NCI-H510A treated with DMSO at 0.1 percent for 48 hours (cell line): ENCODE results near the gene RAB3C.
"Not testable (repeated sequence)": the region's sequence is repeated elsewhere in the genome, so short reads cannot be mapped to it uniquely, and the experiment has no call there.

Source experiments
- DNase-seq: peaks from one replicate; lab custom pipeline; 2025; lab: John Stamatoyannopoulos, UW

Gene RAB3C

GRCh38 chr5:58602889-58603288, 20.0 kb downstream of the RAB3C start:
- not testable (repeated sequence) for DNase-seq

GRCh38 chr5:58606064-58606463, 23.2 kb downstream of the RAB3C start:
- DNase-seq = no peak

GRCh38 chr5:58615972-58616371, 33.1 kb downstream of the RAB3C start:
- DNase-seq = no peak

DNA sequence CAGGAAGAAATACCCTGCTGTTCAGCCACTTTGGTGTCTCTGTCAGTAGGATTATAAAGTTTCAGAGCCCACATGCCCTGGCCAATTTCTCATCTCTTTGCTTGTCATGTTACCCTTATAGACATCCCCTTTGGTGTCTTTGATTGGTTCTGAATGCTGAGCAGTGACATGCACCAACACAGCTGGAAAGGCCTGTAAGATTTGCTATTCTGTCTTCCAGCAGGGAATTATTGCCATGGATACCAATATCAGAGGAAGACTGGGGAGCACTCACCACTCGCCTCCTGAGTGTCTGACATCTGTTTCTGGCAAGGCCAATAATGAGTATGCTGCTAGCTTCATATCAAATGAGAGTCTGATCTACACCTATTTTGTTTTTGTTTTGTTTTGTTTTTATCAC, 34.4 kb downstream of the RAB3C start:
- DNase-seq = no peak

DNA sequence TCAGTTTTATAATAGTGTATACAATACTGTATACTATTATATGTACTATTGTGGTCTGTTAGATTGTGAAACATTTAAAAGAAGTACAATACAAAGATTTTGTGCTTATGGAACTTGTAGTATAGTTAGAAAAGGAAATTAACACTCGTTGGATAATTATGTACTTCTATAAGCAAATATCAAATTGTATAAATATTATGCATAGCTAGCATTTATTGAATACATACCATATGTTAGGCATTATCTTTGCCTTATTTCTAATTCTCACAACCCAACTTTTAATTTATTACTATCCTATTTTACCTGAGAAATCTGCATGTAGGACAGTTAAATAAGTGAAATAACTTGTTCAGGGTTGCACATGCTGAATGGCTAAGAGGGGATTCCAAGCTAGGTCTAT, 37.5 kb downstream of the RAB3C start:
- DNase-seq = no peak

DNA sequence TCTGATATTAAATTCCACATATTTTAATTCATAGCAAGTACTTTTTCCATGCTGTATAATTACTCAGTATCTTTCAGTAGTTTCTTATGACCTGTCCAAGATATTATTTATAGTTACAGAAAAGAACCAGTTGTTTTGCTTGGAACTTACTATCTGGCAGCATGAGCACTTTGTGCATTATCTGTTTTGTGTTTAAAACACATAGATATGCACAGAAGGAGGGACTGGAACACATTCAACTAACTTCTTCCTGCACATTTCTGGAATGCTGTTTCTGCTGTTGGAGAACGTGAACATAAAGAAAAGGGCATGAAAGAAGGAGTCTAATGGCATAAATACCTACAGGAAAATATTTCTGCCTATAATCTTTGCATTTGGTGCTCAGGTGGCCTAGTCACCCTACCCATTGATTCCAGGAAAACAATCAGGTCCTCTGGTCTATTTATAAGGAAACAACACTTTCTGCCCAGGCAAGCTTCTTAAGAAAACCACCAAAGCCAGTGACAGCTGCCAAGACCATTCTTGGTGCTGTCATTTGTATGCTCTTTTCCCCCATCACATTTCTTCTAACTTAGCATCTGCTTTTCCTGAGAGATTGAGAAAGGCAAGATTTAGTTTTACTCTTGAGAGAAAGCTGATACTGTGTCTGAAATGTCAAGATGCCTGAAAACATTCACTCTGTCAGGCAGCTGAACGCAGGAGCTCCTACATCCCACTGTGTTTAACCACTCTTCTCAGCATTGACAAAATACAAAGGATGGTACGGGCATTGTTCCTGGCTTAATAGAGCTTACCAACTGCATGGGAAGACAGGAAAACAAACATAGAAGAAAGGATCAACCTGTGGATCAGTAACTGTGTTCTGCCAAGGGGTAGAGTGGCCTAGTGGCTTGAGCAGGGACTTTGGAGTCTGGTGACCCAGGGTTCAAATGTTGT, 40.3 kb downstream of the RAB3C start:
- no peak for DNase-seq

- no peak for DNase-seq
These were observed 45.8 kb downstream of the RAB3C start for GRCh38 chr5:58628626-58629025.

- DNase-seq = no peak
These were observed 46.6 kb downstream of the RAB3C start for GRCh38 chr5:58629271-58630159.

DNA sequence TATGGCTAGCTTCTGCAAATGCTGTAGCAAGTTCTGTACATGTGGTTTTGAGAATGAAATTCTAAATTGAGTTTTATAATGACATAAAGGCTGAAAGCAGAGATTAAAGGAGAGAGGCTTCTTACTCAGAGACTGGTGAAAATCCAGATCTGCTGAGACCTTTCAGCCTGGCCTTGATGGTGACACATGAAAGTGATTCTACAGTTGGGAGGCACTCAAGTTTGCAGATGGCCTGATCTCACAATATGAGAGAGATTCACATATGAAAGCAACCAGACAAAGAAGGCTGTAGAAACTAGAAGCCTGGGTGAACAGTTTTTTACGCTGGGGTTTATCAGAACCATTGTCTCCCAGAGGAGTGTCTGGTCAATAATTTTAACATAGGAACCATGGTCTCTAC, 49.0 kb downstream of the RAB3C start:
- DNase-seq = no peak

GRCh38 chr5:58635416-58635815, 52.5 kb downstream of the RAB3C start:
- DNase-seq = no peak

DNA sequence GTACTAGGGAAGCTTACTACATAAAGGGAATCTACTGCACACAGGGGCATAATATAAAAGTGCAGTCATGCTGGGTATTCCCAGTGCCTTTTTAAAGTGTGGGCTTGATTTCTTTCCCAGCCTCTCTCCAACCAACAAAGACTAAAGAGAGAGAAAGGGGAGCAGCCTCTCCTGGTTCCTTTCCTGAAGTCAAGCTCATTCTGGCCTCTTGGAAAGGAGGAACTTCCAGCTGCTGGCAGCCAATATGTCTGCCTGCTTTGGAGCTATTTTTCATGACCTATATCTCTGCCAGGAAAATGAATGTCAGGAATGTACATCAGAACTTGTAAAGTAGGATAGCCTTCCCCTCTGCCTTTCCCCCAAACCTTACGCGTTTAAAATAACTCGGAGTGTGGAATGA, 57.1 kb downstream of the RAB3C start:
- no peak for DNase-seq

DNA sequence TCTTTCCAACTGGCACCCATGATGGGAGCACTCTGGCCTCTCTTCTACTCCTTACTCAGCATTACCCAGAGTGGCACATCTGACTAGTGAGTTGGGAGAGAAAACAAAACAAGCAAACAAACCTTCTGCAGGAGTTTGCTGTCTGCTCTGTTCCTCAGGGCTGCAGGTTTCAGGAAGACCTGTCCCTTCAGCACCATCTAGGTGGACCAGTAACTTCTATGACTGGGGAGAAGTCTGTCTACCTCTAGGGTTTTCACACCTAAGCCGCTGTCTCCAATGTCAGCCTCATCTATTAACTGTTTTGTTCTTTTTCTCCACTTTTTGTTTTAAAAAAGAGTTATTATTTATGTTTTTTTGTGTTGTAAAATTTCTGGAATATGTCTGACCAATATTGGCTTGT, 58.7 kb downstream of the RAB3C start:
- DNase-seq = no peak

- DNase-seq = no peak
These were observed 66.0 kb downstream of the RAB3C start for GRCh38 chr5:58648846-58649245.

DNA sequence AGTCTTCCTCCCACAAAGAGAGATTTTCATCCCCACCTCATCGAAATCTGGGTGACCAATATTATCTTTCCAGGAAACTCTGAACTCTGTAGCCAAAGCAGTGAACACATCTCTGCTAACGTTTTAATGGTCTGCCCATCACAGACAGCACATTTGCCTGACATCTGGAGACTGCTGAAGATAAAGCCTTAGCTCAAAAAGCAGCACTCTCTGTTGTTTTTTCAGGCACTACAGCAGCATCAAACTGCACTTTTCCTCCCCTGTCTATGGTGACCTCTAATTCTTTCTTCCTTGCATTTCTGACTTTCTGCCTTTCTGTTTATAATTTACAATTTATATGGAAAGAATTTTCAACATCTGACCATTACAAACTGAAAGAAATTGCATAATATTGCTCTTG, 66.8 kb downstream of the RAB3C start:
- no peak for DNase-seq

- no peak for DNase-seq
These were observed 70.6 kb downstream of the RAB3C start for GRCh38 chr5:58653521-58653920.

DNA sequence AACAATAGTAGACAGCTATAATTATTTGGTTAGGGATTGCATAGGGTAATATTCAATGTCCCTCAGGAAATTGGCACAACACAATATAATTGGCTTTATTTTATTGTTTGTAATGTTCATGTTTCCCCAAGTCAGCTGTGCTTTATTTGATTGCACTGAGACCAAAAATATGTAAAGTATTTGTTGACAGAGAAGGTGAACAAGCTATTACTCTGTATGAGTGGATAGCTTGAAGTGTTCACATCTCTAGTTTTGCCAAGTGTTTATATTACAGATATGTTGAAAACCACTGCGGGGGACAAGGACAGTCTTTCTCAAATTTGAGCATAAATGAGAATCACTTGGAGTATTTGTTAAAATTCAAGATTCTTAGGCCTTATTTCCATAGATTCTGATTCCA, 83.3 kb downstream of the RAB3C start:
- peak; percentile 3 for DNase-seq

DNA sequence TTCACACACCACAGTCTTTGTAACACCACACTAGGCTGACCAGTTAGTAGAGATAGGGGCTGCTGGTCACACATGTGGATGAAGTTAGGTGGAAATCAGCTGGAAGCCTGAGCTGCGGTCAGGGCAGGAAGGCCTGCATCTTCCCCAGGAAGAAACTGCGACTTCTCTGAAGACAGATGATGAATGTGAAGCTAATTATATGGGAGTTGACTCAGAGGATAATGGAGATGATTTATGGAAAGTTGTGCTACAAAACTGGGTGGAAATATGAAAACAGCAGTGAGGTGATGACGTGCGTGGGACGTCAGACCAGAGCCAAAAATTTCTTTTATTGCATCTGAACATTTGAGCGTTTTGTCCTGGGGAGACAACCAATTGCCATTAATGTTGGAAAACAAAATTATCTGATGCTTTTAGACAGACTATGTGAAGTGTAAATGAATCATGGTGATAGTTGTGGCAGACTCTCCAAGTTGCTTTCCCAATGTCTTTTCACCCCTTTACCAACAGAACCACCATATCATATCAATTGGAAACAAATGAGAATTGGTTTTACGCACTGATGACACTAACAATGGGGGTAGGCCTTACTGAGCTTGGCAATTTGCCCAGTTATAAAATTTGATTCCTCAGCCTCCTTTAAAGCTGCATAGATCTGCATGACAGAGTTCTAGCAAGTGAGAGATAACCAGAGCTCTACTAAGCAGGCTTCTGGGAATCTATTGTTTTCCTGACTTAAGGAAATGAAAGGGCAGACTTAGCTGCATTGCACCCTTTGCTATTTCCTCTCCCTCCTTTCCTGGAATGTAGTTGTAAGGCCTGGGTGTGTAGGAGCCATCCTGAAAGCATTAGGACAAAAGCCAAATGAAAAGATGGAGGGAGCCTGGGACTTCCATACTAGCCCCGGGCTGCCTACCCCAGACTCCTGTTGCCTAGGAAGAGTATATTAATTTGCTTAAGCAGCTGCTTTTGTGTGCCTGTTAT, 84.0 kb downstream of the RAB3C start:
- no peak for DNase-seq

DNA sequence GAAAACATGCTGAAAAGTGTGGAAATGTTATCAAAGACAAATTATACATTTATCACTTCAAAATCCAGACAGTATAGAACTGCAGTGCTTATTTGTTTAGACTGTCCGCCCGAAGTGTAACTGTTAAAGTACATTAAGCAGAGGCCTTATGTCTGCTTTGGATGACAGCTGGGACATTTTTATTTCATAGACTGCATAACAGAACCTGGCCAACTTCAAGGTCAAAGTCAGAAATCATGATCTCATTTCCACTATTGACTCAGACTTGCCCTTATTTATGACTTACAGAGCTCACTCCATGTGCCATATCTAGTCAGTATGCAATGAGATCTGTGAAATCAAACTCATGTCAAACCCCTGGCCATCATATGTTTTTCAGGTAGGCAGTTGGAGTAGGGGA, 87.7 kb downstream of the RAB3C start:
- DNase-seq = no peak

- DNase-seq = no peak
These were observed 88.3 kb downstream of the RAB3C start for GRCh38 chr5:58671155-58671554.

- DNase-seq = no peak
These were observed 89.6 kb downstream of the RAB3C start for GRCh38 chr5:58672521-58672920.

GRCh38 chr5:58674070-58674469, 91.2 kb downstream of the RAB3C start:
- no peak for DNase-seq

GRCh38 chr5:58674711-58675110, 91.8 kb downstream of the RAB3C start:
- DNase-seq = no peak
